ENCODE measurements around the gene HSBP1.

DNA sequence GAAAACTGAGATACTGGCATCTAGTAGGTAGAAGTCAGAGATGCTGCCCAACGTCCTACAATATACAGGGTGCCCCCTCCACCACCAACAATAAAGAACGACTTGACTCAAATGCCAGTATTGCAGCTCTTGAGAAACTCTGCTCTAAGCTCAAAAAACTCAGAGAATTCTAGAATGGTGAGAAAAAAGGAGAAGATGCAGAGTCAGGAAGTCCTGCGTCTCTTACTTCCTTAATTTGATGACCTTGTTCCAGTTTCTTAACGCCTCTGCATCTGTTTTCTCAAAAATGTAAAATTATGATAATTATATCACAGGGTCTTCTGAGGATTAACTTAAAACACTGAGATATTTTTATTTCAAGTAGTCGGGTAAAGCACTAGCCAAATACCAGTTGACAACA lies 1.7 kb upstream of the HSBP1 start:
- TF ChIP-seq POLR2A (IDR thresholded peaks at IDR 0.05) (no peak), POLR2AphosphoS5 (IDR thresholded peaks at IDR 0.05) (no peak), EP300 (IDR thresholded peaks at IDR 0.05) (no peak)
- TF ChIP-seq, protein P1, sequence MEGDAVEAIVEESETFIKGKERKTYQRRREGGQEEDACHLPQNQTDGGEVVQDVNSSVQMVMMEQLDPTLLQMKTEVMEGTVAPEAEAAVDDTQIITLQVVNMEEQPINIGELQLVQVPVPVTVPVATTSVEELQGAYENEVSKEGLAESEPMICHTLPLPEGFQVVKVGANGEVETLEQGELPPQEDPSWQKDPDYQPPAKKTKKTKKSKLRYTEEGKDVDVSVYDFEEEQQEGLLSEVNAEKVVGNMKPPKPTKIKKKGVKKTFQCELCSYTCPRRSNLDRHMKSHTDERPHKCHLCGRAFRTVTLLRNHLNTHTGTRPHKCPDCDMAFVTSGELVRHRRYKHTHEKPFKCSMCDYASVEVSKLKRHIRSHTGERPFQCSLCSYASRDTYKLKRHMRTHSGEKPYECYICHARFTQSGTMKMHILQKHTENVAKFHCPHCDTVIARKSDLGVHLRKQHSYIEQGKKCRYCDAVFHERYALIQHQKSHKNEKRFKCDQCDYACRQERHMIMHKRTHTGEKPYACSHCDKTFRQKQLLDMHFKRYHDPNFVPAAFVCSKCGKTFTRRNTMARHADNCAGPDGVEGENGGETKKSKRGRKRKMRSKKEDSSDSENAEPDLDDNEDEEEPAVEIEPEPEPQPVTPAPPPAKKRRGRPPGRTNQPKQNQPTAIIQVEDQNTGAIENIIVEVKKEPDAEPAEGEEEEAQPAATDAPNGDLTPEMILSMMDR (IDR thresholded peaks at IDR 0.05): no peak
